GM03348 (cell line): ENCODE results near the gene ZNF878.
"Not testable (repeated sequence)": the region's sequence is repeated elsewhere in the genome, so short reads cannot be mapped to it uniquely, and the experiment has no call there.

ENCODE experiments used
- DNase-seq: peaks from one replicate; pipeline ENCODE4 v3.0.0; 2012; ENCODE audit warnings: low spot score

The ZNF878 gene

GRCh38 chr19:12052497-12053169, at the start of gene ZNF878:
Gene ZNF878, minus strand, starts transcription at chr19:12052961. Its CDS starts 160 bp downstream, at chr19:12052801.
- DNase-seq = peak; percentile 94

GRCh38 chr19:12098040-12098439, 45.3 kb upstream of the ZNF878 start:
- no peak for DNase-seq

- peak; percentile 39 for DNase-seq
Measured at GRCh38 chr19:12095111-12095790, 42.5 kb upstream of the ZNF878 start.

- DNase-seq = no peak
Measured at GRCh38 chr19:12093777-12094176, 41.0 kb upstream of the ZNF878 start.

- peak; percentile 23 for DNase-seq
Measured at GRCh38 chr19:12092956-12093355, 40.2 kb upstream of the ZNF878 start.

GRCh38 chr19:12092065-12092867, 39.5 kb upstream of the ZNF878 start:
- DNase-seq = peak; percentile 97

- DNase-seq = peak; percentile 81
Measured at GRCh38 chr19:12090807-12091206, 38.0 kb upstream of the ZNF878 start.

GRCh38 chr19:12085074-12085818, 32.5 kb upstream of the ZNF878 start:
- no peak for DNase-seq

GRCh38 chr19:12083336-12083735, 30.6 kb upstream of the ZNF878 start:
- DNase-seq = not testable (repeated sequence)

GRCh38 chr19:12077375-12077774, 24.6 kb upstream of the ZNF878 start:
- DNase-seq = no peak

- DNase-seq = not testable (repeated sequence)
Measured at GRCh38 chr19:12076331-12076730, 23.6 kb upstream of the ZNF878 start.

- no peak for DNase-seq
Measured at GRCh38 chr19:12075538-12076139, 22.9 kb upstream of the ZNF878 start.

- DNase-seq = peak; percentile 97
Measured at GRCh38 chr19:12064590-12065538, 12.1 kb upstream of the ZNF878 start, which contains the start of gene ZNF844. Gene ZNF844, plus strand, starts transcription at chr19:12064731. Its CDS starts 143 bp downstream, at chr19:12064874.

GRCh38 chr19:12055784-12056183, 3.0 kb upstream of the ZNF878 start:
- DNase-seq = no peak

GRCh38 chr19:12052091-12052496, 667 bp downstream of the ZNF878 start:
- peak; percentile 16 for DNase-seq

GRCh38 chr19:12047868-12048267, 4.9 kb downstream of the ZNF878 start:
- no peak for DNase-seq

- no peak for DNase-seq
Measured at GRCh38 chr19:12043752-12044422, 8.9 kb downstream of the ZNF878 start.

GRCh38 chr19:12042893-12043292, 9.9 kb downstream of the ZNF878 start:
- no peak for DNase-seq
